K562 (cell line): ENCODE measurements around the gene ZNF200. TPM values are rescaled to one million over a fixed set of nuclear protein-coding genes. Genes with fewer than 3 reads are reported as not detected.
A peak's percentile ranks its signal among the peaks of the same experiment; 100 is the strongest.

Experiments
- ATAC-seq: fragments of 200-7000 bp; cut with Tn5 transposase; 3 replicates; pipeline ENCODE4 v1.9.1; 2020; ENCODE audit warnings: moderate library complexity
- BruUV-seq: library from RNA; stranded (reverse); fragments of 400-500 nt; replicated peaks from 2 replicates; lab custom pipeline; 2021; lab: Mats Ljungman, UMichigan
- CTCF ChIA-PET: fragments of 300-600 bp; formaldehyde crosslinking; extraction: SDS; loops from one replicate; lab custom pipeline; 2021; ENCODE audit warnings: low intra/inter-chr PET ratio; lab: Yijun Ruan, JAX
- POLR2A ChIA-PET: fragments of 300-600, 350-650 bp; sonication (Branson Sonifier 250); formaldehyde crosslinking; extraction: SDS; loops from one replicate; lab custom pipeline; 2021; ENCODE audit warnings: antibody characterized with exemption, inconsistent platforms; lab: Yijun Ruan, JAX
- DNase-seq, 4 experiments: peaks; one replicate each; pipeline versions ENCODE4 v3.0.0 to v3.0.0-alpha.2; 2011 to 2018; ENCODE audit warnings: low spot score in 3 of 4, mixed read lengths in 3 of 4; ENCODE audit errors: extremely low read depth in 1 of 4
- FAIRE-seq: peaks from 2 replicates; lab custom pipeline; 2011; peaks lifted over from hg19 to GRCh38; lab: Jason Lieb, UNC
- H2AFZ ChIP-seq: 2 replicates; pipeline ENCODE4 v1.6.0; 2011; ENCODE audit warnings: low read depth, low read length, control low read depth, inconsistent platforms
- H3K27ac ChIP-seq: fragments of 200-600 bp; 3 replicates; pipeline ENCODE4 v1.8.0; 2011; ENCODE audit warnings: low read depth, mild to moderate bottlenecking, control low read depth, inconsistent platforms, low read length, moderate library complexity, mixed read lengths; ENCODE audit errors: extremely low read depth
- H3K27me3 ChIP-seq, 2 experiments: fragments of 300-600 bp in 1 of 2; 2 replicates in 1 of 2; 3 replicates in 1 of 2; pipeline versions ENCODE4 v1.6.0 to v1.8.0; 2011; ENCODE audit warnings: inconsistent platforms in 2 of 2, low read length in 2 of 2, mild to moderate bottlenecking in 1 of 2, mixed read lengths in 1 of 2, moderate library complexity in 1 of 2; ENCODE audit not compliant: control insufficient read depth in 2 of 2, insufficient read depth in 2 of 2
- H3K36me3 ChIP-seq: fragments of 300-600 bp; 3 replicates; pipeline ENCODE4 v1.8.0; 2011; ENCODE audit warnings: mild to moderate bottlenecking, low read length, inconsistent platforms; ENCODE audit not compliant: control insufficient read depth, insufficient read depth
- H3K4me1 ChIP-seq, 2 experiments: fragments of 200-600 bp in 1 of 2; replicated peaks in 1 of 2; 2 replicates in 1 of 2; 3 replicates in 1 of 2; pipeline versions ENCODE4 v1.5.1 to v1.8.0; 2011; ENCODE audit warnings: inconsistent platforms in 2 of 2, low read length in 2 of 2, mild to moderate bottlenecking in 1 of 2, mixed read lengths in 1 of 2, moderate library complexity in 1 of 2; ENCODE audit not compliant: control insufficient read depth in 2 of 2, insufficient read depth in 2 of 2
- H3K4me2 ChIP-seq: 2 replicates; pipeline ENCODE4 v1.6.1; 2011; ENCODE audit warnings: low read length, control low read depth, inconsistent platforms, mixed read lengths; ENCODE audit not compliant: insufficient read depth
- H3K4me3 ChIP-seq: fragments of 200-600 bp; sonication (generic), shearing (Covaris generic); 2 replicates; pipeline ENCODE4 v1.5.1; 2016; ENCODE audit warnings: control low read depth, inconsistent platforms
- H3K79me2 ChIP-seq: fragments of 200-600 bp; 3 replicates; pipeline ENCODE4 v1.8.0; 2011; ENCODE audit warnings: low read length, inconsistent platforms; ENCODE audit not compliant: control insufficient read depth, insufficient read depth
- H3K9ac ChIP-seq, 2 experiments: 2 replicates each; pipeline versions ENCODE4 v1.6.0 to v1.6.1; 2011; ENCODE audit warnings: low read depth in 2 of 2, low read length in 2 of 2, control low read depth in 1 of 2, inconsistent platforms in 1 of 2, mild to moderate bottlenecking in 1 of 2, mixed read lengths in 1 of 2; ENCODE audit not compliant: insufficient read depth in 1 of 2
- H3K9me1 ChIP-seq: one replicate; pipeline ENCODE4 v1.6.0; 2011; ENCODE audit warnings: inconsistent platforms, mild to moderate bottlenecking, low read length, moderate library complexity; ENCODE audit not compliant: control insufficient read depth, insufficient read depth
- H3K9me3 ChIP-seq: replicated peaks from 2 replicates; pipeline ENCODE4 v1.5.1; 2011; ENCODE audit warnings: low read depth, low read length, inconsistent platforms; ENCODE audit not compliant: control insufficient read depth, insufficient read depth
- H4K20me1 ChIP-seq: replicated peaks from 2 replicates; pipeline ENCODE4 v1.6.1; 2011; ENCODE audit warnings: low read length, inconsistent platforms, mixed read lengths; ENCODE audit not compliant: control insufficient read depth, insufficient read depth
- ADNP ChIP-seq: fragments of 200-800 bp; sonication (Bioruptor generic); IDR thresholded peaks from 2 replicates; pipeline ENCODE4 v1.6.1; 2016; ENCODE audit warnings: missing genetic modification characterization, missing compliant biosample characterization
- POLR2B ChIP-seq: fragments of 450-650 bp; IDR thresholded peaks from 2 replicates; pipeline ENCODE4 v1.6.1; 2018; ENCODE audit warnings: low read depth; ENCODE audit not compliant: partially characterized antibody
- POLR2H ChIP-seq: IDR thresholded peaks from 2 replicates; pipeline ENCODE4 v1.6.1; 2016; ENCODE audit warnings: missing genetic modification characterization, low read depth, mild to moderate bottlenecking, control low read depth, missing compliant biosample characterization, moderate library complexity
- TEAD2 ChIP-seq: fragments of 450-650 bp; IDR thresholded peaks from 2 replicates; pipeline ENCODE4 v1.6.1; 2016; ENCODE audit warnings: missing genetic modification characterization, control low read depth, missing compliant biosample characterization
- WHSC1 ChIP-seq: IDR thresholded peaks from one replicate; pipeline ENCODE4 v1.6.1; 2012; ENCODE audit warnings: low read length, control low read depth, inconsistent platforms
- ZFP1 ChIP-seq: fragments of 450-650 bp; formaldehyde crosslinking; IDR thresholded peaks from 2 replicates; pipeline ENCODE4 v1.4.0; 2020; ENCODE audit warnings: mild to moderate bottlenecking, mixed read lengths
- WGBS: fragments of 100-300 bp; shearing (Covaris generic); methylation state at CpG from one replicate; pipeline ENCODE4 v1.1.6; 2016; ENCODE audit warnings: low coverage, mixed read lengths; ENCODE audit not compliant: insufficient coverage; ENCODE audit errors: missing lambda C conversion rate; 5-methylcytosine and 5-hydroxymethylcytosine counted together
- in situ Hi-C: fragments of 300-500 bp; cut with MboI; formaldehyde crosslinking; loops from 4 replicates; pipeline ENCODE4 v1.15.0; 2018; ENCODE audit warnings: inconsistent platforms, mixed read lengths
- intact Hi-C: fragments of 100-400 bp; cut with micrococcal nuclease; formaldehyde crosslinking; loops from 2 replicates; pipeline ENCODE4 v1.14.2; 2022
- polyA plus RNA-seq, 8 experiments: library from polyadenylated mRNA; depleted of rRNA in 4 of 8; stranded (reverse) in 5 of 8; unstranded in 3 of 8; fragments of >200 nt; fragmentation: Nextera tagmentation in 2 of 8; fragmentation: Illumina TruSeq in 1 of 8; extraction: Ambion mirVana in 2 of 8; extraction: Trizol in 1 of 8; gene quantifications; 2 replicates each; pipeline versions ENCODE4 v1.2.1 to v1.2.3, GENCODE V29; 2011 to 2014; ENCODE audit warnings: inconsistent platforms in 1 of 8, missing spikeins in 1 of 8
- total RNA-seq, 7 experiments: library from RNA; depleted of rRNA in 6 of 7; stranded (reverse); fragments of >200 nt in 6 of 7; fragmentation: Illumina TruSeq in 2 of 7; extraction: Trizol in 2 of 7; gene quantifications; 2 replicates each; pipeline versions ENCODE4 v1.2.1 to v1.2.3, GENCODE V29; 2011 to 2021; ENCODE audit warnings: low replicate concordance in 1 of 7
- TF ChIP-seq, protein P1 (sequence below): fragments of 450-650 bp; formaldehyde crosslinking; IDR thresholded peaks from 2 replicates; pipeline ENCODE4 v1.4.0; 2020; ENCODE audit warnings: mild to moderate bottlenecking, moderate library complexity

ZNF200 gene
- total and polyA plus RNA-seq, 9 of the 15 experiments (the other 6 are each of a cell fraction or from before 2014, with no cell fraction given) = 4.8 to 14.5 (median 9.2) TPM

DNA sequence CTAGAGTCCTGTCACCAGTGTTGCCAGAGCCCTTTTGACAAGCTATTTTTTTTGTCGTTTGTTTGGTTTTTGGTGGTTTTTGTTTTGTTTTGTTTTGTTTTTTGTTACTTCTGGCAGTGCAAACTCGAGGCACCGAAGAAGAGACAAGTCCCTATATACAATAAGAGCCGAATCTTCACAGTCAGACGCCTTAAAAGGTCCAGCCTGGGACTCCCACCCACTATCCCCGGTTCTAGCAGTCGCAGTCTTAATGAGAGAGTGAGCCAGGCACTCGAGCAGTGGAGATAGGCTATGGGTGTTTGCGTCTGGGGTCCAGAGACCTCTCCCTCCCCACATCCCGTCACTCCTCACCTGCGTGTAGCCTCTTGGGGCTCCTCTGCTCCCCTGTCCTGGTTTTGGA is 45.1 kb downstream of the ZNF200 start:
- DNase-seq = no peak
- ChIA-PET CTCF (no interaction called here), POLR2A (interaction anchor here (1.1 to 1.2 kb wide), 2 partner anchors 12 to 52 kb away, joined by 3 to 5 read pairs; no protein-coding TSS in a partner anchor)
- Histone ChIP-seq H3K79me2 (no peaks in the 10 kb centered on the region), H3K9ac (peak overlapping the region; percentile 63 to 87), H3K36me3 (no peaks in the 10 kb centered on the region), H3K4me2 (peak overlapping the region; percentile 99), H3K27ac (no peak overlapping the region; the same call in 2 of the 3 replicates), H3K9me3 (no peaks in the 10 kb centered on the region), H2AFZ (peak overlapping the region; percentile 98), H3K9me1 (no peaks in the 10 kb centered on the region), H3K4me1 (peaks cover 26 to 62% of the 10 kb centered on the region in 2 experiments), H3K27me3 (no peaks in the 10 kb centered on the region), H3K4me3 (peak overlapping the region; percentile 55), H4K20me1 (no peaks in the 10 kb centered on the region)
- WGBS = 3% methylated on average over 11 of the region's 11 CpGs
- in situ Hi-C loops = no loop called here
- no peak for FAIRE-seq
- ATAC-seq = peak; percentile 15
- TF ChIP-seq POLR2B = no peak
- TF ChIP-seq POLR2H (tag) = 0 out of 2 replicates have a peak, but pooled peaks have one; percentile 6
- TF ChIP-seq ADNP (tag) = 0 out of 2 replicates have a peak, but pooled peaks have one; percentile 14
- TF ChIP-seq ZFP1 (CRISPR knock-in tag) = no peak
- no peak for TF ChIP-seq WHSC1
- no peak for TF ChIP-seq TEAD2
- TF ChIP-seq, protein P1, sequence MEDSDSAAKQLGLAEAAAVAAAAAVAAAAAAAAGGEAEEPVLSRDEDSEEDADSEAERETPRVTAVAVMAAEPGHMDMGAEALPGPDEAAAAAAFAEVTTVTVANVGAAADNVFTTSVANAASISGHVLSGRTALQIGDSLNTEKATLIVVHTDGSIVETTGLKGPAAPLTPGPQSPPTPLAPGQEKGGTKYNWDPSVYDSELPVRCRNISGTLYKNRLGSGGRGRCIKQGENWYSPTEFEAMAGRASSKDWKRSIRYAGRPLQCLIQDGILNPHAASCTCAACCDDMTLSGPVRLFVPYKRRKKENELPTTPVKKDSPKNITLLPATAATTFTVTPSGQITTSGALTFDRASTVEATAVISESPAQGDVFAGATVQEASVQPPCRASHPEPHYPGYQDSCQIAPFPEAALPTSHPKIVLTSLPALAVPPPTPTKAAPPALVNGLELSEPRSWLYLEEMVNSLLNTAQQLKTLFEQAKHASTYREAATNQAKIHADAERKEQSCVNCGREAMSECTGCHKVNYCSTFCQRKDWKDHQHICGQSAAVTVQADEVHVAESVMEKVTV = no peak
- intact Hi-C loops = loop anchor here (1.0 to 10.0 kb wide), 3 partner anchors 38 to 315 kb away; partner anchors contain the start of gene CLUAP1
- no TSS peak for BruUV-seq
